Effector memory CD4-positive, alpha-beta T cell (primary cell): ENCODE measurements around the gene MGMT.

ENCODE experiments used
- DNase-seq, 3 donors: peaks; one replicate each; pipeline ENCODE4 v3.0.0-alpha.2; 2020
- H3K27ac ChIP-seq: 2 replicates; pipeline ENCODE4 v1.7.0; 2013; ENCODE audit warnings: mild to moderate bottlenecking, low read length, moderate library complexity; ENCODE audit not compliant: insufficient read depth, poor library complexity, severe bottlenecking
- H3K27me3 ChIP-seq: replicated peaks from 2 replicates; pipeline ENCODE4 v1.7.0; 2013; ENCODE audit warnings: mild to moderate bottlenecking, low read length; ENCODE audit not compliant: insufficient read depth, control insufficient read depth, poor library complexity, severe bottlenecking
- H3K36me3 ChIP-seq: 2 replicates; pipeline ENCODE4 v1.7.0; 2013; ENCODE audit warnings: mild to moderate bottlenecking, low read length, moderate library complexity; ENCODE audit not compliant: control insufficient read depth, insufficient read depth
- H3K4me1 ChIP-seq: 2 replicates; pipeline ENCODE4 v1.7.0; 2013; ENCODE audit warnings: low read length, mild to moderate bottlenecking; ENCODE audit not compliant: control insufficient read depth, insufficient read depth, poor library complexity, severe bottlenecking
- H3K4me3 ChIP-seq: 2 replicates; pipeline ENCODE4 v1.7.0; 2013; ENCODE audit warnings: low read length, low read depth, mild to moderate bottlenecking; ENCODE audit not compliant: insufficient read depth, poor library complexity, severe bottlenecking
- H3K9me3 ChIP-seq: 2 replicates; pipeline ENCODE4 v1.7.0; 2013; ENCODE audit warnings: mild to moderate bottlenecking, low read length, moderate library complexity; ENCODE audit not compliant: control insufficient read depth

The MGMT gene

DNA sequence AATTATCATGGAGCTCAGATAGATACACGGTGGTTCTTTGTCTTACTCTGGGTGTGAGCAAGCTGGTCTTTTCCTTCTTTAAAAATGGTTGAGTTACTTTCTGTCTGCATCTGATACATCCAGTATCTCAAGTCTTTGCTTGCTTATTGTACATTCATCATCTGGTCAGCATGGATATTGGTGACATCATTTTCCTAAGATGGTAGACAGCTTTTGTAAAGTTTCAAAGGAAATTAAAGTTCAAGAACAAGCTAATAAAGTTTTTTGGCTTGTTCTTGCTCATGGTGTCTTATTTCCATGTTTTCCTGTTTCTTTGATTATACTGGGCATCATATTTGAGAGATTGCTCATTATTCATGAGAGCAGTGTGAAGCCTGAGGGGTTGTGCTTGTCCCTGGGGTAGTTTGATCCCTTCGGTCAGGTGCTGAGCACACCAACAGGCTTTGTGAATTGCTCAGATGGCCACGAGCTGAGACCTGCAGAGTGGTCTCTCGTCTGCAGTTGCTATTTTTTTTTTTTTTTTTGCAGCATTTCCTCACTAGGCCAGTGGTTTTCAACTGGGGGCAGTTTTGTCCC lies 38.5 kb downstream of the MGMT start:
- H3K27me3 ChIP-seq = no peaks in the 10 kb centered on the region
- H3K36me3 ChIP-seq = no peaks in the 10 kb centered on the region
- DNase-seq = no peak
- no peaks in the 10 kb centered on the region for H3K9me3 ChIP-seq
- H3K4me3 ChIP-seq = no peak overlapping the region
- no peaks in the 10 kb centered on the region for H3K4me1 ChIP-seq
- H3K27ac ChIP-seq = no peak overlapping the region

DNA sequence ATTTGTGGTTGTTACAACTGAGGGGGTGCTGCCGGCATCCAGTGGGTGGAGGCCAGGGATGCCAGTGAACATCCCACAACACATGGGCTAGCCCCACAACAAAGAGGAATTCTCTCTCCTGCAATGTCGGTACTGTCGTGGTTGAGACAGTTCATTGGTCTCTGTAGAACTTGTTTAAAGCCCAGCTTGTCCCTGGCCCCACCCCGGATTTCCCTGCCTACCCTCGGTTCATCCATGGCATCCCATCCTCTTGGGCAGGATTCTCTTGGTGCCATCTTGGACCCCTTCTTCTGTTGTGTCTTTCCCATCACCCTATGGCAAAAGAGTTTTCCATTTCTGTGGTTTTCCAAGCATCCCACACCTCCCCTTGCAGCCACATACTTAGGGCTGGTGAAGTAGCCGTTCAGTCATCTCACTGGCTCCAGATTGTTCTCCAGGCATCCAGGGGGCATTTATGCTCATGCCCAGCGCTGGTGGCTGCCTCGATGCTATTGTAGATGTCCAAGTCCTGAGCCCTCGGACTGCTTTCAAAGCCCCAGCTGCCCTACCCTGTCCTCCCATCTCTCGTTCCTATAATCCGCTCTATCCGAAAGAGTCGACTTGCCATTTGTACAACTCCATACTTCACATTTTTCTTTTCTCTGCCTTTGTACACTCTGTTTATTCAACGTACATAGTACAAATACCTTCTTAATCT lies 39.2 kb downstream of the MGMT start:
- DNase-seq = no peak
- no peak overlapping the region for H3K27ac ChIP-seq

GRCh38 chr10:129507216-129507889 lies 40.3 kb downstream of the MGMT start:
- Histone ChIP-seq H3K4me1 (no peaks in the 10 kb centered on the region), H3K9me3 (no peaks in the 10 kb centered on the region), H3K27ac (no peak overlapping the region), H3K27me3 (no peaks in the 10 kb centered on the region), H3K4me3 (no peak overlapping the region), H3K36me3 (no peaks in the 10 kb centered on the region)
- no peak for DNase-seq

More for the DNA sequence above, 39.2 kb downstream of the MGMT start:
- Histone ChIP-seq H3K27me3 (no peaks in the 10 kb centered on the region), H3K9me3 (no peaks in the 10 kb centered on the region), H3K4me3 (no peak overlapping the region), H3K4me1 (no peaks in the 10 kb centered on the region), H3K36me3 (no peaks in the 10 kb centered on the region)

- Histone ChIP-seq H3K9me3 (no peaks in the 10 kb centered on the region), H3K4me1 (no peaks in the 10 kb centered on the region), H3K4me3 (no peak overlapping the region), H3K27ac (no peak overlapping the region), H3K36me3 (no peaks in the 10 kb centered on the region), H3K27me3 (no peaks in the 10 kb centered on the region)
- no peak for DNase-seq
Observed at GRCh38 chr10:129509155-129509554, 42.1 kb downstream of the MGMT start.

DNA sequence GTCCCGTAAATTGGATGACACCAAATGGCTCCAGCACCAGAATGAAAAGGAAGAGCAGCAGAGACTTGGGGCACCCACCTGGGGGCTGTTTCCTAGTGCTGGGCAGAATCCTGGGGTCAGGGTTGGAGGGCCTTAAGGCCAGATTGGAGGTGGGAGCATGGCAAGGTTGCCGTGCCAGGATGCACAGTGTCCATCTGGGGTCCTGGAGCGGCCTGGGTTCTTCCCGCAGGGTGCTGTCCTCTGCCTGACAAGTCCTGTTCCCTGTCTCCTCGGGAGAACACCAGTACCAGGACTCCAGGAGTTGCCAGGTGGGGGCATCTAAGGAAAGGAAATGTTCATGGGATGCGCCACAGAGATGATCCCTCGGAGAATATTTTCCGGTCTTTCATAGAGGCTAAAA lies 42.8 kb downstream of the MGMT start:
- no peaks in the 10 kb centered on the region for H3K9me3 ChIP-seq
- no peaks in the 10 kb centered on the region for H3K27me3 ChIP-seq
- no peaks in the 10 kb centered on the region for H3K4me1 ChIP-seq
- no peak overlapping the region for H3K4me3 ChIP-seq
- H3K36me3 ChIP-seq = no peaks in the 10 kb centered on the region
- no peak overlapping the region for H3K27ac ChIP-seq
- no peak for DNase-seq

DNA sequence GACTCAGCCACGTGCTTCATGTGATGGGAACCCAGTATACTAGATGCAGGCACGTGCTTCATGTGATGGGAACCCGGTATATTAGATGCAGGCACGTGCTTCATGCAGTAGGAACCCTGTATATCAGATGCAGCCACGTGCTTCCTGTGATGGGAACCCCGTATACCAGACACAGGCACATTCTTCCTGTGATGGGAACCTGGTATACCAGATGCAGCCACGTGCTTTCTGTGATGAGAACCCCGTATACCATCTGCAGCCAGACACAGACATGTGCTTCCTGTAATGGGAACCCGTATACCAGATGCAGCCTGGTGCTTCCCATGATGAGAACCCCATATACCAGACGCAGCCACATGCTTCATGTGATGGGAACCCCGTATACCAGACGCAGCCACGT lies 44.0 kb downstream of the MGMT start:
- H3K4me1 ChIP-seq = no peaks in the 10 kb centered on the region
- H3K27me3 ChIP-seq = no peaks in the 10 kb centered on the region
- H3K9me3 ChIP-seq = no peaks in the 10 kb centered on the region
- no peak for DNase-seq
- no peak overlapping the region for H3K27ac ChIP-seq
- H3K36me3 ChIP-seq = no peaks in the 10 kb centered on the region
- H3K4me3 ChIP-seq = no peak overlapping the region

- DNase-seq = no peak
- Histone ChIP-seq H3K4me1 (no peaks in the 10 kb centered on the region), H3K4me3 (no peak overlapping the region), H3K9me3 (no peaks in the 10 kb centered on the region), H3K36me3 (no peaks in the 10 kb centered on the region), H3K27ac (no peak overlapping the region), H3K27me3 (no peaks in the 10 kb centered on the region)
Observed at GRCh38 chr10:129511758-129512157, 44.7 kb downstream of the MGMT start.

- DNase-seq = no peak
- H3K27me3 ChIP-seq = no peaks in the 10 kb centered on the region
- no peak overlapping the region for H3K27ac ChIP-seq
- no peaks in the 10 kb centered on the region for H3K9me3 ChIP-seq
- no peak overlapping the region for H3K4me3 ChIP-seq
- no peaks in the 10 kb centered on the region for H3K36me3 ChIP-seq
- no peaks in the 10 kb centered on the region for H3K4me1 ChIP-seq
Observed at GRCh38 chr10:129513312-129513711, 46.3 kb downstream of the MGMT start.

- Histone ChIP-seq H3K27ac (no peak overlapping the region), H3K27me3 (no peaks in the 10 kb centered on the region), H3K9me3 (no peaks in the 10 kb centered on the region), H3K36me3 (no peaks in the 10 kb centered on the region), H3K4me1 (no peaks in the 10 kb centered on the region), H3K4me3 (no peak overlapping the region)
- no peak for DNase-seq
Observed at GRCh38 chr10:129514568-129515451, 47.8 kb downstream of the MGMT start.
